HG03521 (cell line): ENCODE measurements around the gene CYTL1.
"Not testable (repeated sequence)": the region's sequence is repeated elsewhere in the genome, so short reads cannot be mapped to it uniquely, and the experiment has no call there.

Source experiments
- ATAC-seq: cut with Tn5 transposase; IDR thresholded peaks from one replicate; pipeline ENCODE4 v1.9.1; 2021; ENCODE audit warnings: mild to moderate bottlenecking, moderate library complexity; ENCODE audit not compliant: unreplicated experiment

CYTL1 gene

GRCh38 chr4:5034206-5034605 is 14.9 kb upstream of the CYTL1 start:
- ATAC-seq, result no peak

- no peak for ATAC-seq
Measured at GRCh38 chr4:5033281-5033841, 14.1 kb upstream of the CYTL1 start.

GRCh38 chr4:5032813-5033212 is 13.6 kb upstream of the CYTL1 start:
- ATAC-seq, result no peak

GRCh38 chr4:5030927-5031326 is 11.7 kb upstream of the CYTL1 start:
- no peak for ATAC-seq

- ATAC-seq, result no peak
Measured at GRCh38 chr4:5030221-5030620, 11.0 kb upstream of the CYTL1 start.

- no peak for ATAC-seq
Measured at GRCh38 chr4:5029447-5029846, 10.2 kb upstream of the CYTL1 start.

- no peak for ATAC-seq
Measured at GRCh38 chr4:5028480-5028879, 9.2 kb upstream of the CYTL1 start.

- no peak for ATAC-seq
Measured at GRCh38 chr4:5027346-5027745, 8.1 kb upstream of the CYTL1 start.

GRCh38 chr4:5026371-5026770 is 7.1 kb upstream of the CYTL1 start:
- ATAC-seq, result no peak

GRCh38 chr4:5024673-5025072 is 5.4 kb upstream of the CYTL1 start:
- ATAC-seq, result no peak

GRCh38 chr4:5021546-5021945 is 2.3 kb upstream of the CYTL1 start:
- ATAC-seq, result no peak

- no peak for ATAC-seq
Measured at GRCh38 chr4:5020341-5020740, 1.1 kb upstream of the CYTL1 start.

- no peak for ATAC-seq
Measured at GRCh38 chr4:5019796-5020195, 538 bp upstream of the CYTL1 start.

GRCh38 chr4:5018603-5019002 is 655 bp downstream of the CYTL1 start:
- no peak for ATAC-seq

GRCh38 chr4:5018096-5018495 is 1.2 kb downstream of the CYTL1 start:
- ATAC-seq, result no peak

- no peak for ATAC-seq
Measured at GRCh38 chr4:5014007-5014682, 5.1 kb downstream of the CYTL1 start.

- ATAC-seq, result no peak
Measured at GRCh38 chr4:5012958-5013357, 6.3 kb downstream of the CYTL1 start.

GRCh38 chr4:5012244-5012898 is 6.9 kb downstream of the CYTL1 start:
- ATAC-seq, result no peak

GRCh38 chr4:5010984-5011383 is 8.3 kb downstream of the CYTL1 start:
- no peak for ATAC-seq

GRCh38 chr4:5009796-5010195 is 9.5 kb downstream of the CYTL1 start:
- ATAC-seq, result no peak

GRCh38 chr4:5006932-5007331 is 12.3 kb downstream of the CYTL1 start:
- ATAC-seq, result not testable (repeated sequence)

- no peak for ATAC-seq
Measured at GRCh38 chr4:5004496-5004895, 14.8 kb downstream of the CYTL1 start.
